Stomach smooth muscle (tissue), 2 donors: Measurements from ENCODE around the gene ABCD4.
"Not testable (repeated sequence)": the region's sequence is repeated elsewhere in the genome, so short reads cannot be mapped to it uniquely, and the experiment has no call there.

Experiments used
- H3K27ac ChIP-seq: one replicate; pipeline ENCODE4 v1.7.0; 2013; ENCODE audit warnings: mild to moderate bottlenecking, low read length, inconsistent platforms
- H3K27me3 ChIP-seq, 2 donors: one replicate each; pipeline ENCODE4 v1.7.0; 2013; ENCODE audit warnings: low read length in 2 of 2; ENCODE audit not compliant: insufficient read depth in 2 of 2, control insufficient read depth in 1 of 2
- H3K36me3 ChIP-seq, 2 donors: one replicate each; pipeline ENCODE4 v1.7.0; 2013; ENCODE audit warnings: low read length in 2 of 2; ENCODE audit not compliant: control insufficient read depth in 2 of 2, insufficient read depth in 2 of 2
- H3K4me1 ChIP-seq: one replicate; pipeline ENCODE4 v1.7.0; 2013; ENCODE audit warnings: low read length; ENCODE audit not compliant: control insufficient read depth, insufficient read depth
- H3K4me3 ChIP-seq, 2 donors: one replicate each; pipeline ENCODE4 v1.7.0; 2013; ENCODE audit warnings: low read length in 2 of 2
- H3K9ac ChIP-seq, 2 donors: one replicate each; pipeline ENCODE4 v1.7.0; 2013; ENCODE audit warnings: low read length in 2 of 2, mild to moderate bottlenecking in 1 of 2
- H3K9me3 ChIP-seq, 2 donors: one replicate each; pipeline ENCODE4 v1.7.0; 2013; ENCODE audit warnings: low read length in 2 of 2; ENCODE audit not compliant: control insufficient read depth in 2 of 2
- donor health status: healthy.
- donor health status: Pancreatic carcinoma.

The ABCD4 gene

DNA sequence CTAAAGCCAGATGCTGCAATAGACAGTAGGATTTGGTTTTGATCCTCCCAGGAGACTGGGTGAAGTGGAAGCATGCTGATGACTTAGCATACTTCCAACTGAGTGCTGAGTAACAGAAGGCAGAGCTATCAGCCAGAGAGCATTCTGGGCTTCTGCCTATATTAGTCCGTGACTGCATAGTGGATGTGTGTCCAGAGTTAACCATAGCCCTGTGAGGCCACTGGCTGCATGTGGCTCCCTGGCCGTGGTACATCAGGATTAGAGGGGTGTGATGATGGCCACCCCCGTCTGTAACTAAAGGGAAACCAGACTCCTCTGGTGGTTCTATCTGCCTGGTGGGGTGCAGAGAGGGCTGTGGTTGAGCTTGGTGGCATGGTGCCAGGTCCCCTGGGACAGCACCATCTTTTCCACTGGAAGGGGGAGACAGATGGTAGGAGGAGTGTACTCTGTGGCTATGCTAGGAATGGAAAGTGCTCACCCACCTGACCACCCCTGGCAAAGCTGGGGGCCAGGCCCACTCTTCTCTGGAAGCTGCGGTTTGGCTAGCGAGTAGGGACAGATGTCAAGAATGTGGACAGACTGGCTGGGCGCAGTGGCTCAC, 27.4 kb downstream of the ABCD4 start:
- Histone ChIP-seq H3K4me3 (no peak overlapping the region), H3K9me3 (no peaks in the 10 kb centered on the region), H3K36me3 (no peaks in the 10 kb centered on the region), H3K27me3 (no peaks in the 10 kb centered on the region), H3K27ac (no peak overlapping the region), H3K9ac (no peak overlapping the region), H3K4me1 (no peaks in the 10 kb centered on the region)

GRCh38 chr14:74271365-74271764, 31.4 kb downstream of the ABCD4 start:
- H3K4me1 ChIP-seq = no peaks in the 10 kb centered on the region
- H3K36me3 ChIP-seq = no peaks in the 10 kb centered on the region
- no peak overlapping the region for H3K27ac ChIP-seq
- H3K4me3 ChIP-seq = no peak overlapping the region
- no peaks in the 10 kb centered on the region for H3K27me3 ChIP-seq
- H3K9me3 ChIP-seq = no peaks in the 10 kb centered on the region
- no peak overlapping the region for H3K9ac ChIP-seq

DNA sequence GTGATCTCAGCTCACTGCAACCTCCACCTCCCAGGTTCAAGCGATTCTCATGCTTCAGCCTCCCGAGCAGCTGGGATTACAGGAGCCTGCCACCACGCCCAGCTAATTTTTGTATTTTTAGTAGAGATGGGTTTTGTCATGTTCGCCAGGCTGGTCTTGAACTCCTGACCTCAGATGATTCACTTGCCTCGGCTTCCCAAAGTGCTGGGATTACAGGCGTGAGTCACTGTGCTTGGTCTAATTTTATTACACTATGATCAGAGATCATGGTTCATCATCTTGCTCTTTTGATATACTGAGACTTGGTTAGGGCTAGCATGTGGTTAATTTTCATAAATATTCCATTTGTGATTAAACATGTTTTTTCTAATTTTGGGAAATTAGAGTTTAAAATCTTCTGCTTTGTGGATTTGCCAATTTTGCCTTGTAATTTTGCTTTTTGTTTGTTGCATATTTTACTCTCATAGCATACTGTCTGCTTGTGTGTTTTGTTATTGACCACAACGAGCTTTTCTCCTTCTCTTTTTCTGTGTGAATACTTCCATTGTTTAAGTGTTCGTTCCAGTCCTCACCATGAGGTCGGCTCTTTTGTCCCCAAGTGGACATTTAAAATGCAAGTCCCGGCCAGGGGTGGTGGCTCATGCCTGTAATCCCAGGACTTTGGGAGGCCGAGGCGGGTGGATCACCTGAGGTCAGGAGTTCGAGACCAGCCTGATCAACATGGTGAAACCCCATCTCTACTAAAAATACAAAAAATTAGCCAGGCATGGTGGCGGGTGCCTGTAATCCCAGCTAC, 32.2 kb downstream of the ABCD4 start:
- H3K36me3 ChIP-seq, H3K4me3 ChIP-seq, H3K4me1 ChIP-seq, H3K9ac ChIP-seq, H3K9me3 ChIP-seq, H3K27me3 ChIP-seq, H3K27ac ChIP-seq: not testable (repeated sequence)

DNA sequence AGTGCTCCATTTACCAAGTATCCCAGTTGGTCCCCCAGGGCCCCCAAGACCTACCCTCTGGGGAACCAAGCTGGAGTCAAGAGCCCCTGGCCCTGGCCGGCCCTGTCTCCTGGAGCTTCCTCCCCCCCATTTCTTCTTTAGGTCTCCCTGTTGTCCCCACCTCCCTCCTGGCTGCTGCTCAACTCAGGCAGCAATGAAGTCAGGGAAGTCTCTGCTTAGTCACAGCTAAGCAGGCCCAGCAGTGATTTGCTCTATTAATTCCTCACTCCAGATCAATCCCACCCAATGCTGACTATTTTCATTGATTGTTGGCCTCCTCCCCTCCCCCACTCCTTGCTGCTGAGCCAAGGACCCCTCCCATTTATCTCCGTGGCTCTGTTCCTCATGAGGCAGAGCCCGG, 35.1 kb downstream of the ABCD4 start:
- H3K4me1 ChIP-seq = no peaks in the 10 kb centered on the region
- no peaks in the 10 kb centered on the region for H3K36me3 ChIP-seq
- no peaks in the 10 kb centered on the region for H3K27me3 ChIP-seq
- no peaks in the 10 kb centered on the region for H3K9me3 ChIP-seq
- H3K4me3 ChIP-seq = no peak overlapping the region
- H3K27ac ChIP-seq = no peak overlapping the region
- no peak overlapping the region for H3K9ac ChIP-seq

GRCh38 chr14:74265301-74265965, 37.3 kb downstream of the ABCD4 start:
- no peak overlapping the region for H3K27ac ChIP-seq
- no peaks in the 10 kb centered on the region for H3K9me3 ChIP-seq
- no peaks in the 10 kb centered on the region for H3K27me3 ChIP-seq
- H3K4me3 ChIP-seq = no peak overlapping the region
- no peaks in the 10 kb centered on the region for H3K36me3 ChIP-seq
- H3K9ac ChIP-seq = no peak overlapping the region
- H3K4me1 ChIP-seq = no peaks in the 10 kb centered on the region

GRCh38 chr14:74263921-74264320, 38.8 kb downstream of the ABCD4 start:
- H3K4me3 ChIP-seq = no peak overlapping the region
- H3K27me3 ChIP-seq = peaks cover under 1% of the 10 kb centered on the region in 2 donors
- H3K9ac ChIP-seq = no peak overlapping the region
- no peaks in the 10 kb centered on the region for H3K4me1 ChIP-seq
- H3K36me3 ChIP-seq = no peaks in the 10 kb centered on the region
- no peaks in the 10 kb centered on the region for H3K9me3 ChIP-seq
- no peak overlapping the region for H3K27ac ChIP-seq

DNA sequence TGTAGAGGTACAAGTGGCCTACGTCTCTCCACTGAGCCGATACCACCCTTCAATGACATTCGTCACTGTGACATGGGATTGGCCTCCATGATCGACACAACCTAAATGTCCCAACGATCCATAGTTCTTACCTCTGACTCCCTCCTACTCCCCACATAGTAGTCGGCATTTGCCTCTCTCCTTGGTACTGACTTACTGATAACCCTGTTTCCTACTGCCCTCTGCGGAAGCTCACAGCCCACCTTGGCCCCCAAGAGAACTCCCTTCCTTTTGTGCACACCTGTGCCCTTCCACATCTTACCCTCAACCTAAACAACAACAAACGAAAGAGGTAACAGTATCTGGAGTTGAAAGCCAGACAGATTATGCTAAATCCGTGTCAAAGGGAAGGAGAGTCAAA, 39.6 kb downstream of the ABCD4 start:
- H3K4me3 ChIP-seq = no peak overlapping the region
- H3K9me3 ChIP-seq = no peaks in the 10 kb centered on the region
- H3K27me3 ChIP-seq = peaks cover 2 to 8% of the 10 kb centered on the region in 2 donors
- no peaks in the 10 kb centered on the region for H3K36me3 ChIP-seq
- H3K27ac ChIP-seq = no peak overlapping the region
- H3K4me1 ChIP-seq = peaks cover 3% of the 10 kb centered on the region
- no peak overlapping the region for H3K9ac ChIP-seq

DNA sequence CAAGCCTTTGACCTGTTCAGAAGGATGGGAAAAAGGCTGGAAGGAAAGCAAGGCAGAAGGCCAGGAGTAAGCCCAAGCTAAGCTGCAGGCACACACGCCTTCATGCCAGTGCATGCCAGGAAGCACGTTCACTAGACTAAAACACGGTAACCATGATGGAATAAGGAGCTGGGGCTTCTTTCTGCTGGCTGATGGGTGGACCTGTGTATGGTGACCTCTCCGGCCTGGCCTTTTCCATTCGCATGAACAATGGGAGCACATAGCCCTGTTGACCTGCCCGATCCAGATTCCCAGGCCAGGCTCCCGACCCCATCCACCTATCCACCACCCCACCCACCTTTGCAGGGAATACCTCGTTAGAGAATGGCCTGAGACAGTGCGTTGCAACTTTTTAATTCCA, 40.7 kb downstream of the ABCD4 start:
- no peaks in the 10 kb centered on the region for H3K9me3 ChIP-seq

GRCh38 chr14:74261288-74261687, 41.4 kb downstream of the ABCD4 start:
- H3K9ac ChIP-seq = no peak overlapping the region
- no peak overlapping the region for H3K27ac ChIP-seq
- no peak overlapping the region for H3K4me3 ChIP-seq
- H3K9me3 ChIP-seq = no peaks in the 10 kb centered on the region
- peaks cover 2 to 13% of the 10 kb centered on the region in 2 donors for H3K27me3 ChIP-seq
- H3K4me1 ChIP-seq = peaks cover 12% of the 10 kb centered on the region
- H3K36me3 ChIP-seq = no peaks in the 10 kb centered on the region

More for the DNA sequence above, 40.7 kb downstream of the ABCD4 start:
- H3K4me3 ChIP-seq = no peak overlapping the region
- H3K27ac ChIP-seq = no peak overlapping the region
- no peaks in the 10 kb centered on the region for H3K36me3 ChIP-seq
- no peak overlapping the region for H3K9ac ChIP-seq
- H3K27me3 ChIP-seq = peaks cover 2 to 13% of the 10 kb centered on the region in 2 donors
- peaks cover 10% of the 10 kb centered on the region for H3K4me1 ChIP-seq

GRCh38 chr14:74260525-74261233, 42.1 kb downstream of the ABCD4 start:
- Histone ChIP-seq H3K27ac (no peak overlapping the region), H3K36me3 (no peaks in the 10 kb centered on the region), H3K27me3 (peaks cover 2 to 13% of the 10 kb centered on the region in 2 donors), H3K9me3 (no peaks in the 10 kb centered on the region), H3K9ac (no peak overlapping the region), H3K4me1 (peaks cover 12% of the 10 kb centered on the region), H3K4me3 (no peak overlapping the region)
